Neutrophil (primary cell): ENCODE data around the gene TMEM186.

Experiments
- H3K27ac ChIP-seq: fragments of 200-600 bp; sonication (generic); 2 replicates; pipeline ENCODE4 v1.5.1; 2016; ENCODE audit warnings: mild to moderate bottlenecking, moderate library complexity
- H3K27me3 ChIP-seq: fragments of 200-600 bp; sonication (generic); 2 replicates; pipeline ENCODE4 v1.6.0; 2016; ENCODE audit warnings: mild to moderate bottlenecking
- H3K36me3 ChIP-seq: fragments of 200-600 bp; sonication (generic); 2 replicates; pipeline ENCODE4 v1.5.1; 2017
- H3K4me1 ChIP-seq, 2 experiments: fragments of 200-600 bp in 1 of 2; sonication (generic) in 1 of 2; 1 replicate in 1 of 2; 2 replicates in 1 of 2; pipeline versions ENCODE4 v1.5.1 to v1.6.1; 2013 to 2016; ENCODE audit warnings: low read depth in 1 of 2, low read length in 1 of 2, mild to moderate bottlenecking in 1 of 2, moderate library complexity in 1 of 2; ENCODE audit not compliant: control insufficient read depth in 1 of 2, insufficient read depth in 1 of 2
- H3K4me3 ChIP-seq, 2 experiments: fragments of 200-600 bp in 1 of 2; sonication (generic) in 1 of 2; 1 replicate in 1 of 2; 2 replicates in 1 of 2; pipeline ENCODE4 v1.5.1; 2013 to 2016; ENCODE audit warnings: low read depth in 1 of 2, low read length in 1 of 2, mild to moderate bottlenecking in 1 of 2, moderate library complexity in 1 of 2
- H3K9me3 ChIP-seq: fragments of 200-600 bp; sonication (generic); 2 replicates; pipeline ENCODE4 v1.5.1; 2016
- TF ChIP-seq, protein P1 (sequence below): fragments of 200-600 bp; sonication (generic); IDR thresholded peaks from 2 replicates; pipeline ENCODE4 v1.5.1; 2016; ENCODE audit warnings: antibody characterized with exemption

TMEM186 gene

DNA sequence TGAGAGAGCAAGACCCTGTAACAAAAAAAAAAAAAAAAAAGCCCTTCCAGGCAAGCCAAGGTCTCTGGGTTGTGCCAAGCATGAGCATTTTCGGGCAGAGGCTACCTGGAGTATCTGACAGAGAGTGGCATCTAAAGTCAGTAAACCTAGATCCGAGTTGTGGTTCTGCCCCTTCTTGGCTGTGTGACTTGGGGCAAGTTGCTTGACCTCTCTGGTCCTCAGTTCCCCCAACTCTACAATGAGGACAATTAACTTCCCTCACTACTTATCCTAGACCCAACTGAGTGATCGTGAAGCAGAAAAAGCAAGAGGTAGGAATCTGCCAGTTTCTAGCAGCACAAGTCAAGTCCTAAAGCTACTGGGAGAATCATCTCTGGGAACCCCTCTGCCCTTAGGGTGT is 34.4 kb downstream of the TMEM186 start:
- no peak overlapping the region for H3K4me3 ChIP-seq
- no peaks in the 10 kb centered on the region for H3K9me3 ChIP-seq
- H3K27me3 ChIP-seq, result no peaks in the 10 kb centered on the region
- no peaks in the 10 kb centered on the region for H3K4me1 ChIP-seq
- H3K27ac ChIP-seq, result no peak overlapping the region
- H3K36me3 ChIP-seq, result peaks cover 59% of the 10 kb centered on the region
- TF ChIP-seq, protein P1, sequence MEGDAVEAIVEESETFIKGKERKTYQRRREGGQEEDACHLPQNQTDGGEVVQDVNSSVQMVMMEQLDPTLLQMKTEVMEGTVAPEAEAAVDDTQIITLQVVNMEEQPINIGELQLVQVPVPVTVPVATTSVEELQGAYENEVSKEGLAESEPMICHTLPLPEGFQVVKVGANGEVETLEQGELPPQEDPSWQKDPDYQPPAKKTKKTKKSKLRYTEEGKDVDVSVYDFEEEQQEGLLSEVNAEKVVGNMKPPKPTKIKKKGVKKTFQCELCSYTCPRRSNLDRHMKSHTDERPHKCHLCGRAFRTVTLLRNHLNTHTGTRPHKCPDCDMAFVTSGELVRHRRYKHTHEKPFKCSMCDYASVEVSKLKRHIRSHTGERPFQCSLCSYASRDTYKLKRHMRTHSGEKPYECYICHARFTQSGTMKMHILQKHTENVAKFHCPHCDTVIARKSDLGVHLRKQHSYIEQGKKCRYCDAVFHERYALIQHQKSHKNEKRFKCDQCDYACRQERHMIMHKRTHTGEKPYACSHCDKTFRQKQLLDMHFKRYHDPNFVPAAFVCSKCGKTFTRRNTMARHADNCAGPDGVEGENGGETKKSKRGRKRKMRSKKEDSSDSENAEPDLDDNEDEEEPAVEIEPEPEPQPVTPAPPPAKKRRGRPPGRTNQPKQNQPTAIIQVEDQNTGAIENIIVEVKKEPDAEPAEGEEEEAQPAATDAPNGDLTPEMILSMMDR, result no peak

- Histone ChIP-seq H3K9me3 (no peaks in the 10 kb centered on the region), H3K36me3 (peaks cover 59% of the 10 kb centered on the region), H3K4me3 (no peak overlapping the region), H3K27me3 (no peaks in the 10 kb centered on the region), H3K4me1 (no peaks in the 10 kb centered on the region), H3K27ac (no peak overlapping the region)
- TF ChIP-seq, protein P1, result no peak
Observed at GRCh38 chr16:8762254-8762653, 35.2 kb downstream of the TMEM186 start.

DNA sequence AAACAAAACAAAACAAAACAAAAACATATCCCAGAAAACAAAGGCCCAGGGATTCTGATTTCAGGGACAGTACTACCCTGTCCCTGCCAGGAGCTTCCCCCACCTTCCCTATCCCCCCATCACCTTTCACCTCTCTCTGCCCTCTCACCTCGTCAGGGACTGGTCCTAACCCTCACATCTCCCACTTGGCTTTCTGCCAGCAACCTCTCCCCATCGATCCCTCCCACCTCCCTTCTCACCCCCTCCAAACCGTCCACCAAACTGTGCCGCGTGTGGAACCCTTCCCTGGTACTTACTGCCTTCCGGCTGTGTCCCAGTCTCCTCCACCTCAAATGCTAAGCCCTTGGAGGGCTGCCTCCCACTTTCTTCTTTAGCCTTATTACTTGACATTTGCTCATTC is 36.4 kb downstream of the TMEM186 start:
- no peaks in the 10 kb centered on the region for H3K9me3 ChIP-seq
- peaks cover 53% of the 10 kb centered on the region for H3K36me3 ChIP-seq
- TF ChIP-seq, protein P1, result no peak
- no peaks in the 10 kb centered on the region for H3K4me1 ChIP-seq
- no peak overlapping the region for H3K4me3 ChIP-seq
- no peaks in the 10 kb centered on the region for H3K27me3 ChIP-seq
- no peak overlapping the region for H3K27ac ChIP-seq

DNA sequence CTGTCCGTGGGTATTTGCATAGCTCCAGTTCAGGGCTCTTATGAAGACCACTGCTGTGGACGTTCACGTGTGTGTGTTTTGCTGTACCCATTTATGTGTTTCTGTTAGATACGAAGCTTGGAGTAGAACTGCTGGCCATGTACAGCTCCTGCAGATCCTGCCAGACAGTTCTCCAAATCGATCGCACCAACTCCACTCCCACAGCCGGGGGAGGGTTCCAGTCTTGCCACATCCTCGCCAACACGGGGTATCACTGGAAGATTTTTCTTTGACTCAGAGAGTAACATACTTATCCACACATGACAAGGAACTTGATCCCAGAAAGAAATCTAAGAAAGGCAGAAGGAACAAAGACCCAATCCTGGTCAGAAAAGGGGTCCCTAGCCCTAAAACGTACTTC is 37.4 kb downstream of the TMEM186 start:
- TF ChIP-seq, protein P1, result no peak
- Histone ChIP-seq H3K9me3 (no peaks in the 10 kb centered on the region), H3K27me3 (no peaks in the 10 kb centered on the region), H3K4me1 (no peaks in the 10 kb centered on the region), H3K36me3 (peaks cover 51% of the 10 kb centered on the region), H3K4me3 (no peak overlapping the region), H3K27ac (no peak overlapping the region)

DNA sequence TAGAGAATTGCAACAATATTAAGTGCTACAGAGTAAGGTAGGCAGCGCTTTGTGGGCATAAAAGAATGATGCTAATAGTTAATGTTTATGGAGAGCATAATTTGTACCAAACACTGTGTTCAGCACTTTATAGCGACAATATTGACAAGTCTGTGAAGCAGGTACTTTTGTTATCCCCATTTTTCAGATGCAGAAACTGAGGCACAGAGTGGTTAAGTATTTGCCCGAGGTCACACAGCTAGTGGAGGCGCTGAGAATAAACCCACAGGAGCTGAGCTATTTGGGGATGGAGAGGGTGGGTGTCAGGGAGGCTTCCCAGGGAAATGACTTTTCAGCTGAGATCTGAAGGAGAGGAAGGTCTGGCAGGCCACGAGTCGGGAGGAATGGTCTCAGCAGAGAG is 39.4 kb downstream of the TMEM186 start:
- no peaks in the 10 kb centered on the region for H3K27me3 ChIP-seq
- TF ChIP-seq, protein P1, result no peak

GRCh38 chr16:8756755-8757154 is 40.7 kb downstream of the TMEM186 start:
- Histone ChIP-seq H3K4me1 (no peaks in the 10 kb centered on the region), H3K36me3 (peaks cover 49% of the 10 kb centered on the region)

More for the DNA sequence above, 39.4 kb downstream of the TMEM186 start:
- Histone ChIP-seq H3K27ac (no peak overlapping the region), H3K4me3 (no peak overlapping the region), H3K36me3 (peaks cover 46% of the 10 kb centered on the region), H3K9me3 (no peaks in the 10 kb centered on the region), H3K4me1 (no peaks in the 10 kb centered on the region)

More at GRCh38 chr16:8756755-8757154, 40.7 kb downstream of the TMEM186 start:
- Histone ChIP-seq H3K4me3 (no peak overlapping the region), H3K27me3 (no peaks in the 10 kb centered on the region), H3K9me3 (no peaks in the 10 kb centered on the region), H3K27ac (no peak overlapping the region)
- TF ChIP-seq, protein P1, result no peak
